CD4-positive, alpha-beta T cell treated with Interleukin-4 for 1 hour (primary cell): ENCODE data around the gene RUSF1.
"Not testable (repeated sequence)": the region's sequence is repeated elsewhere in the genome, so short reads cannot be mapped to it uniquely, and the experiment has no call there.

ENCODE experiments used
- DNase-seq, 2 donors: peaks; one replicate each; pipeline ENCODE4 v3.0.0-alpha.2; 2020 to 2022

RUSF1 gene

GRCh38 chr16:31485571-31485970 lies 22.6 kb downstream of the RUSF1 start:
- DNase-seq: no peak

DNA sequence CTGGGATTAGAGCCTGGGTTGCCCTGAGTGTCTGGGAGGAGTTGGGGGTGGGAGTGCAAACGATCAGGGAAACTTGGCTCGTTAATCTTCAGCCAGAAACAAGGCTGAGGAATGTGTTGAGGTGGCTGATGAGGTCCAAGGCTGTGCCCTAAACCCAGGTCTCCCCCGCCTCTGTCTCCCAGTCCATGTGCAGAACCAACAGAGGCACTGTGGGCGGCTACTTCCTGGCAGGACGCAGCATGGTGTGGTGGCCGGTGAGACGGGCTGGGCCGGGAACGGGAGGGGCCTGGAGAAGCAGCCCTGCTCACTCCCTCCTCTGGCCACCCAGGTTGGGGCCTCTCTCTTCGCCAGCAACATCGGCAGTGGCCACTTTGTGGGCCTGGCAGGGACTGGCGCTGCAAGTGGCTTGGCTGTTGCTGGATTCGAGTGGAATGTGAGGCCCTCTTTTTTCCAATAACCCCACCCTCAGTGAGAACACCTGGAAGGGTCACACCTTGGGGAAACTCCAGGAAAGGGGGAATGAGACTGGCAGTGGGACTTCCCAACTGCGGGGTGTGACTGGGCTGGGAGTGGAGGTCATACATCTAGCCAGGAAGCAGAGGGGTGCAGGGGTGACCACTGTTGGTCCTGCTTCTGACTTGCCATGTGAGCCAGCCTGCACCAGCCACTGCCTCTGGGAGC lies 23.6 kb downstream of the RUSF1 start:
- no peak for DNase-seq

DNA sequence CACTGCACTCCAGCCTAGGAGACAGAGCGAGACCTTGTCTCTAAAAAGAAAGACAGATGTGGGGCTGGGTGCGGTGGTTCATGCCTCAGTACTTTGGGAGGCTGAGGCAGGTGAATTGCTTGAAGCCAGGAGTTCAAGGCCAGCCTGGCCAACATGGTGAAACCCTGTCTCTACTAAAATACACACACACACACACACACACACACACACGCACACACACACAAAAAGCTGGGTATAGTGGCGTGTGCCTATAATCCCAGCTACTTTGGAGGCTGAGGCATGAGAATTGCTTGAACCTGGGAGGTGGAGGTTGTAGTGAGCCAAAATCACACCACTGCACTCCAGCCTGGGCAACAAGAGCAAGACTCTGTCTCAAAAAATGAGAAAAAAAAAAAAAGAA lies 24.1 kb downstream of the RUSF1 start:
- not testable (repeated sequence) for DNase-seq

- no peak for DNase-seq
These were observed 25.1 kb downstream of the RUSF1 start, which contains the start of gene SLC5A2 for GRCh38 chr16:31483081-31483480. Gene SLC5A2 (plus strand): TSS chr16:31483123. CDS start chr16:31483137, 14 bp downstream.

- DNase-seq: no peak
These were observed 27.2 kb downstream of the RUSF1 start for GRCh38 chr16:31480851-31481536.

DNA sequence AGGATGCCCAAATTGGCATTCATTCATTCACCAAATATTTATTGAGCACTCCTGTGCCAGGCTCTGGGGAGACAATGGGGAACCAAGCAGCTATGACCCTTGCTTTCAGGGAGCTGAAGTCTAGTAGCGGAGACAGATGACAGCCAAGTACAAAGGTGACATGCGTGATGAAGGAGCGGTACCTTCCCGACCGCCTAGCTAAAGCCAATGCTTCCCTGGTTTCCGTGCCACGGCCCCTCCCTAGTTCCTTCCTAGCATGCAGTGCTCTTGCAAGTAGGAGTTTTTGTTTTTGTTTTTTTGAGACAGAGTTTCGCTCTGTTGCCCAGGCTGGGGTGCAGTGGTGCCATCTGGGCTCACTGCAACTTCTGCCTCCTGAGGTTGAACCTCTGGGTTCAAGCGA lies 28.4 kb downstream of the RUSF1 start:
- no peak for DNase-seq

DNA sequence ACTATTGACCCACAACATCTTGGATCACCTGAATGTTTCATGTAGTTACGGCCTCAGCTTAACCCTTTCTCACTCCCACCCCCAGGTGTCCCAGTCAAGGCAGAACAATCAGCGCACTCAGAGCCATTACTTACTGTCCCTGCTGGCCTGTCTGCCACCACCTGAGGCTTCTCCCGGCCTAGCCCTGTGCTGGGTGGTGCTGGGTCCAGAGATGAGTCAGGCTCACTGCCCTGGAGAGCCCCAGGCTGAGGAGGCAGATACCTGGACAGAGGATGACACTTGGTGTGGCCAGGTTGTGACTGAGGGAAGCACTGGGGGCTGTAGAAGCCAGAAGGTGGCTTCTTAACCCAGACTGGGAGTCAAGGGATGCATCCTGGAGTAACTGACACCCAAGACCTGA lies 29.2 kb downstream of the RUSF1 start:
- DNase-seq: no peak

- DNase-seq: peak; percentile 20 to 40
These were observed 30.7 kb downstream of the RUSF1 start for GRCh38 chr16:31477220-31478216.

DNA sequence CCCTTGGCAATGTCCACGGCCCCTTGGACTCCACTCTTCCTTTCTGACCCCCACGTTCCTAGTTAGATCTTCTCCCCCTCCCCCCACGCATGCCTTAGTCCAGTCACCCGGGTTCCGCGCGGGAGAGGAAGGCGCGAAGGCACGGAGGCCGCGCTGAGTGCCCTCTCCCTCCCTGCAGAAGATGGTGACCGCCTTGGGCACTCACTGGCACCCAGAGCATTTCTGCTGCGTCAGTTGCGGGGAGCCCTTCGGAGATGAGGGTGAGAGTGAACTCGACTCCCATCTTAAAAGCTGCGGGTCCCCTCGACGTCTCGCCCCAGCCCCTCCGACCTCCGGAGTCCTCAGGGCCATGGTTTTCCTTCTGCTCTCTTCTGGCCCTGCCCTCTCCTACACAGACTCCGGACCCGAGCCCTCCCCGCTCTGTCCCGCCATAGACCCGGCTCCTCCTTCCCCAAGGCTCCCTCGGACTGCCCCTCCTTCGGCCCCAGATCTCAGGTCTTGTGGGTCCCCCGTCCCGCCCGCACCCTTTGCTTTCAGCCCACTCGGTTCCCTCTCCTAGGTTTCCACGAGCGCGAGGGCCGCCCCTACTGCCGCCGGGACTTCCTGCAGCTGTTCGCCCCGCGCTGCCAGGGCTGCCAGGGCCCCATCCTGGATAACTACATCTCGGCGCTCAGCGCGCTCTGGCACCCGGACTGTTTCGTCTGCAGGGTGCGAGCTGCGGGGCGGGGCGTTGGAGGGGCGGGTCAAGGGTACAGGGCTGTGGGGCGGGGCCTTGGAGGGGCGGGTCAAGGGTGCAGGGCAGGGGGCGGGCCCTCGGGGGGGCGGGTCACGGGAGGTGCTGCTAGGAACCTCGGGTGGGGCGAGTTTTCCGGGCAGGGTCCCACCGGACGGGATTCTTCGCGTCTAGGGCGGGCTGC lies 31.6 kb downstream of the RUSF1 start:
- DNase-seq: peak; percentile 89 to 91

DNA sequence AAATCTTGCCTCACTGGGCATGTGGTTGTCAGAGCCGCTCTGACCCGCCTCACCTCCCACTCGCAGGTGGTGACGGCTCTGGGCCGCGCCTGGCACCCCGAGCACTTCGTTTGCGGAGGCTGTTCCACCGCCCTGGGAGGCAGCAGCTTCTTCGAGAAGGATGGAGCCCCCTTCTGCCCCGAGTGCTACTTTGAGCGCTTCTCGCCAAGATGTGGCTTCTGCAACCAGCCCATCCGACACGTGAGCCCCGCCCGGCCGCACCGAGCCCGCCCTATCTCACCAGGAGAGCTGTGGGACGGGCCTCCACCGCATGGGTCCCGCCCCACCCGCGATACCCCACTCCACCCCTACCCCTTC lies 32.3 kb downstream of the RUSF1 start:
- peak in 1 of 2 donors; percentile 38 for DNase-seq

DNA sequence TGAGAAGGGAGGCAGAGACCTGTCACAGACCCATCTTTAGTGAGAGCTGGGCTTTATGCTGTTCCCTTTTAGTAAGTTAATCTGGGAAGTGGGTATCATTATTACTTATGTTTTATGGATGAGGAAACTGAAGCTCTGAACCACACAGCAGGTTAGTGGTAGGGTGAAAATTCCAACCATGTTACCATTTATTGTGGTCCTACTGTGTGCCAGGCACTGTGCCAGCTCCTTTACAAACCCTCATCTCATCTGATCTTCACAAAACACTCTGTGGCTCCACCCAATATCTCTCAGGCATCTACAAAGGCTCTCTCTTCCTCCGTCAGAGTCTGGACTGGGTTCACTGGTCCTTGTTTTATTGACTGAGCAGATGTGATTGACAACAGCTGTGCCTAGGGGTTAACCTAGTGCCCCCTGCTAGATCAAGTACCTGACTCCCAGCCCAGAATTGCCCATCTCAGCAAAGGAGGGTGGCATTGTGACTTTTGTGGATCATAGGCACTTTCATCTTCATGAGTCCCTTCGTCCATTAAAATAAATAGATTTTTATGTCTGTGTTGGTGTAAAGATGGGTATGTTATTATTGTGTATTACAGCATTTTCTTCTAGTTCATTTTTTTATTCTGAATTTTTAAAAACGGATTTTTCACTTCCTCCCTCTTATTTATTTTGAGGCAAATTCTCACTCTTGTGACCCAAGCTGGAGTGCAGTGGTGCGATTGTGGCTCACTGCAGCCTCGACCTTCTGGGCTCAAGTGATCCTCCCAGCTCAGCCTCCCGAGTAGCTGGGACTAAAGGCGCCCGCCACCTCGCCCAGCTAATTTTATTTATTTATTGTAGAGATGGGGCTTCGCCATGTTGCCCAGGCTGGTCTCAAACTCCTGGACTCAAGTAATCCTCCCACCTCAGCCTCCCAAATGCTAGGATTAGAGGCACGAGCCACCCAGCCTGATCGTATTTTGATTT lies 33.1 kb downstream of the RUSF1 start:
- DNase-seq: no peak

DNA sequence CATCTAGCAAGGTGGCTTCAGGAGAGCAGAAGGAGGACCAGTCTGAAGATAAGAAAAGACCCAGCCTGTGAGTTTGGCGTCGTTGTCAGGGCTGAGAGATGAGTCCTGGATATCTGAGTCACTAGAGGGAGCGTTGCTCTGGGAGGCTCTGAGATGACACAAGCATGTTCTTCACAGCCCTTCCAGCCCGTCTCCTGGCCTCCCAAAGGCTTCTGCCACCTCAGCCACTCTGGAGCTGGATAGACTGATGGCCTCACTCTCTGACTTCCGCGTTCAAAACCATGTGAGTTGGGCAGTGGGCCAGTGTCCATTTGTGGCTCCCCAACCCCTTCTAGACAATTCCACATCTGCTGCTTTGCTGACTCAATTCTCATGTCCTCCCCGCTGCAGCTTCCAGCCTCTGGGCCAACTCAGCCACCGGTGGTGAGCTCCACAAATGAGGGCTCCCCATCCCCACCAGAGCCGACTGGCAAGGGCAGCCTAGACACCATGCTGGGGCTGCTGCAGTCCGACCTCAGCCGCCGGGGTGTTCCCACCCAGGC lies 33.9 kb downstream of the RUSF1 start:
- DNase-seq: no peak

DNA sequence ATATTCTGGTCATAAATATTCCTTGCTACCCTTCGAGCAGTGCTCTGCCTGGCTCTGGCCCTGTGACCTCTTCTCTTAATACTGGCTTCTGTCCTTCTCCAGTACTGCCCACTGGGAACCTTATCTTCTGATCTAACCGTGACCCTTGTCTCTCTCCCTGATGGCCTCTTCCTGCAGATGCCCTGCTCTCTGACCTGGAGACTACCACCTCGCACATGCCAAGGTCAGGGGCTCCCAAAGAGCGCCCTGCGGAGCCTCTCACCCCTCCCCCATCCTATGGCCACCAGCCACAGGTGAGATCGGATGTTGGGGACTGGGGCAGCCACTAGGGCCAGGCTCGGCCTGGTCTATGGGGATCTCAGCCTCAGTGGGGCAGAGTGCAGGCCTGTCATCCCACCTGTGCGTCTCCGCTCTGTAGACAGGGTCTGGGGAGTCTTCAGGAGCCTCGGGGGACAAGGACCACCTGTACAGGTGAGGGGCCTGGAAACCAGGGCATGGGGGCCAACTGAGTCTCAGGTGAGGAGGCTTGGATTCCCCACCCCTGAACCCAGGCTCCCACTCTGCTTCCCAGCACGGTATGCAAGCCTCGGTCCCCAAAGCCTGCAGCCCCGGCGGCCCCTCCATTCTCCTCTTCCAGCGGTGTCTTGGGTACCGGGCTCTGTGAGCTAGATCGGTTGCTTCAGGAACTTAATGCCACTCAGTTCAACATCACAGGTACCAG lies 34.8 kb downstream of the RUSF1 start:
- DNase-seq: no peak

GRCh38 chr16:31472709-31473203 lies 35.4 kb downstream of the RUSF1 start:
- DNase-seq: peak; percentile 52 to 60

- no peak for DNase-seq
These were observed 36.1 kb downstream of the RUSF1 start, which contains the start of gene TGFB1I1 for GRCh38 chr16:31471875-31472708. Gene TGFB1I1 (plus strand): TSS chr16:31472152. CDS start chr16:31472189, 37 bp downstream.

- DNase-seq: no peak
These were observed 36.8 kb downstream of the RUSF1 start for GRCh38 chr16:31471241-31471874.

GRCh38 chr16:31470615-31471014 lies 37.6 kb downstream of the RUSF1 start:
- DNase-seq: no peak

GRCh38 chr16:31467858-31468257 lies 40.3 kb downstream of the RUSF1 start:
- DNase-seq: no peak
